Measurements from ENCODE around the gene DUSP15. TPM values are rescaled to one million over a fixed set of nuclear protein-coding genes. Genes with fewer than 3 reads are reported as not detected.

Gene DUSP15
- total RNA-seq, 1 donor from 2014 or later: not detected

DNA sequence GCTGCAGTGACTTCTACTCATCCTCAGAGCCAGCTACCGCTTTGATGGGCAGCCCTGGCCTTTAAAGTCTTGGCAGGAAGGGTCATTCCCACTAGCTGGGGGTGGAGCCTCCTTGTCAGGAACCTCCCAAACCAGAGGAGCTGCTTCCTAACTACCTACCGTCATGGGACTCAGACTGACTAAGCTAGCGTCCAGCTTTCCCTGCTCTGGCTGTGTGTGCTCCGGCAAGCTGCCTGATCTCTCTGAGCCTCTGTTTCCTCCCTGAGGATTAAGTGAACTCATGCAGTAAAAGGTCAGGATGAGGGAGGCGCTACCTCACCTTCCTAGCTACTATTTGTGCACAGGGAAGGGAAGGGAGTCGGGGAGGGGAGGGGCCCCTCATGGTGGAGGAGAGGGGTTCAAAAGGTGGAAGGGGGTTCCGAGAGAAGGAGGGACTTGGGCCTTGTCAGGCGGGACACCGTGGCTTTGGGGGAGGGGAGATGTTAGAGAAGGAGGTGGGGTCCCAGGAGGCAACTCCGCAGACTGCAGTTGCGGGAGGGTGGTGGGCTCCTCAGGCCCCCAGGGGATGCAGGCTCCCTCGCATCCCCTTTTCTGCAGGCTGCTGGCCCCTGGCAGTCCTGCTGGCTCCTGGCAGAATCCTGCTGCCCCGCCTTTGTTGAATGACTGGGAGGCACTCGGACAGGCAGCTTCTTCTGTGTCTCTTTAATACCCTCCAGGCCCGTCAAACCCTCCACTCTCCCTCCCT, 9.8 kb downstream of the DUSP15 start:
- intact Hi-C loops (cut with micrococcal nuclease): no loop called here

DNA sequence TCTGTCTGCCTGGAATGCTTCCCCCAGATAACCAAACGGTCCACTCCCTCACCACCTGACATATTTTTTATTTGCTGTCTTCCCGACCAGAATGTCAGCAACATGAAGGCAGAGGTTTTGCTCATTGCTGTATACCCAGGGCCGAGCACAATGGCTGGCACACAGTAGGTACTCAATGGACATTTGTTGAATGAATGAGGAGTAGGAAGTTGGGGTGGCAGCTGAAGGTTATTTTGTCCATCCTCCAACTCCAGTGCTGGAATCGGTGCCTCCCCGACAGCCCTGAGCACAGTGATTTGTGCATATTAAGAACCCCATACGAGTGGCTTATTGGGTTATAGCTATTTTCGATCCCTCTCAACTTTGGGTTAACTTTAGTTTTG, 10.3 kb downstream of the DUSP15 start:
- intact Hi-C loops (cut with micrococcal nuclease): no loop called here

DNA sequence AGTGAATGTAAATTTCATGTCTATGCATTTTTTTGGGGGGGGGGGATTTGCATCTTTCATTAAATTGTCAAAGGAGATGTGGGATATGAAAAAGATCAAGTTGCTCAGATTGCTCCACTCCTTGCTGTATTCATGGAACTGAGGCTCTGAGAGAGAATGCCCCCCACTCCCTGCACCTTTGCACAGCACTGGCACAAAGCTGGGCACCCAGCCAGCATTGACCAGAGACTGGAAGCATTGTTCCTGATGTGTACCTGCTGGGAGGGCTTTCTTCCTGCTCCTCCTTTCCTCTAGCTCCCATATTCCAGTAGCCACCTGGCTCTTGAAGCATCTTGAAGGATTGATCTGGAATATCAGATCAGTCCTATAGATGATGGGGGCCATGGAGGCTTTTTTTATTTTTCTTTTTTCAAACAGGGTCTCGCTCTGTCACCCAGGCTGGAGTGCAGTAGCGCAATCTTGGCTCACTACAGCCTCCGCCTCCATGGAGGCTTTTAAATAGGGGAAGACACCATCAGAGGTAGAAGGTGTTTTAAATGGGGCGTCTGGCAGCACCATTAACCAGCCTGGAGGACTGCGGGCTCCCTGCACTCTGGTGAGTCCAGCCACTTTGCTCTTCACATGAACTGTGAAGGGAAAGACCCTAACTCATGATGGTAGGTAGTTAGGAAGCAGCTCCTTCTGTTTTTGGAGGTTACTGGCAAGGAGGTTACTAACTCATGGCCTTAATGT, 10.9 kb downstream of the DUSP15 start:
- intact Hi-C loops (cut with micrococcal nuclease): no loop called here

GRCh38 chr20:31858760-31859083, 11.6 kb downstream of the DUSP15 start:
- intact Hi-C loops (cut with micrococcal nuclease): no loop called here

- intact Hi-C loops (cut with micrococcal nuclease): no loop called here
Observed at GRCh38 chr20:31857861-31858759, 12.2 kb downstream of the DUSP15 start.

DNA sequence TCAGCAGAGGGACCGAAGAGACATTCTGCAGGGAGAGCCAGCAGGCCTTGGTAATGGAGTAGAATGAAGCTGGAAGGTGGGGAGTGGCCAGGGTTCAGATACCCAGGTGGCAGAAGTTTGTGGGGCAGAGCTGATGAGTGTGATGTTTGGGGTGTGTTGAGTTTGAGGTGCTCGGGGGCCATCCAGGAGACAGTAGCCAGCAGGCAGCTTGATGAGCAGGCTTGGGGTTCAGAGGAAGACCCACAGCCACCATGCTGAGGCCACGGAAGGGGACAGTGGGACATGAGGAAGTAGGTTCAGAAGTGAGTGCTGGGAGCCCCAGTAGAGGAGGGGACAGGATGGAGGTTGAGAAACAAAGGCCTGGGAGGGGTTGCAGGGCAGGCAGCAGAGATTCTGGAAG, 13.8 kb downstream of the DUSP15 start:
- intact Hi-C loops (cut with micrococcal nuclease): no loop called here

- intact Hi-C loops (cut with micrococcal nuclease): loop anchor here (2.0 to 5.0 kb wide), 2 partner anchors 25 to 164 kb away; no protein-coding TSS in a partner anchor
Observed at GRCh38 chr20:31853481-31853880, 16.8 kb downstream of the DUSP15 start.

DNA sequence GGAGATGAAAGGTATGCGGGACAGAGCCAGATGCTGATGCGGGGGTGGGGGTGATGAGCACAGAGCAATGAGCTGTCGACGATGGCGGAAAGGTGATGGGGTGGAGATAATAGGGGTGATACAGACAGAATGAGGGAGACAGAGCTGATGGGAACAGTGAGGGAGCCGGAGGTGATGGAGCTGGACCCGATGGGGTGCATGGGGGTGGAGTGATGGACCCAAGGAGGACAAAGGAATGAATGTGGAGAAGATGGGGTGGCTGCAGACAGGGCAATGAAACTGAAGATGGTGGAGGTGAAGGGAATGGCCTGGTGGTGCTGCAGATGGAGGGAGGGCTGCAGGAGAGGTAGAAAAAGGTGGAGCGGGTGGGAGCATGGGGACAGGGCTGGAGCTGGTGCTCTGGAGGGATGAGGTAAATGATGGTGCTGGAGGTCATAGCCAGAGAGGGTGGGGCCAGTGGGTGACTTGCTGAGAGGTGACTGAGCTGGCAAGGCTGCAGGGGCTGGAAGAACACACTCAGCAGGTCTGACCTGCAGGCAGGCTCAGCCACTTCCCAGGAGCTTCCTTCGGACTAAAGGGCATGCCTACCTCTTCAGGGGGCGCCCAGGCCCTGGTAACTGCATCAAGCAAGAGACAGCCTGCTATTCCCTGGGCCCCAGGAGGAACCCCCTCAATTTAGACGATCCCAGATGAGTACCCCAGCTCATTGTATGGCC, 18.9 kb downstream of the DUSP15 start:
- intact Hi-C loops (cut with micrococcal nuclease): loop anchor here (5.0 kb wide), 1 partner anchor 166 kb away; no protein-coding TSS in a partner anchor

DNA sequence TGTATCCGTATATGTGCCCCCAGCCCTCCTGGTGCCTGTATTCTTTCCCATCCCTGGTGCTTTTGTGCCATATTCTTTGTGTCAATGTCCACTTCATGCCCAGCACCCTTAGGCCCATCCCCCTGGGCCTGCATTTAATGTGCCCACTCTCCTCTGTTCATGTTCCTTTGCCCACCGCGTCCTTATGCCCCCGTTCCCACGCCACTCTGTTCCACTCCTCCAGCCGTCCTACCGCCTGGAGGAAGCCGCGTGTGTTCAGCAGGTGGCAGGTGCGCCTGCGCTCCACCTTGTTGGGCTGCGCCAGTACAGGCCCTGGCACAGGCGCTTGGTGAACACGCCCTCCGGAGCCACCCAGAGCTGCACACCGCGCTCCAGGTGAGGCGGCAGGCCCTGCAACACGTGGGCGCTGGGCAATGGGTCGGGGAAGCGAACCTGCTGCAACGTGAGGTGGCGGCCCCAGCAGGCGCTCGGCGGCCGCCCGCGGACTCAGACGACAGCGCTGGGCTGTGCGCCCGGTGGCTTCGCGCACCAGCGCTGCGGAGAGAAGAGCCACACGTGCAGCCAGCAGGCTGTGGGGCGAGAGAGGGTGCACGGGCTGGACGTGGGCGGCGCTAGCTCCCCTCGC, 20.9 kb downstream of the DUSP15 start:
- intact Hi-C loops (cut with micrococcal nuclease): no loop called here

DNA sequence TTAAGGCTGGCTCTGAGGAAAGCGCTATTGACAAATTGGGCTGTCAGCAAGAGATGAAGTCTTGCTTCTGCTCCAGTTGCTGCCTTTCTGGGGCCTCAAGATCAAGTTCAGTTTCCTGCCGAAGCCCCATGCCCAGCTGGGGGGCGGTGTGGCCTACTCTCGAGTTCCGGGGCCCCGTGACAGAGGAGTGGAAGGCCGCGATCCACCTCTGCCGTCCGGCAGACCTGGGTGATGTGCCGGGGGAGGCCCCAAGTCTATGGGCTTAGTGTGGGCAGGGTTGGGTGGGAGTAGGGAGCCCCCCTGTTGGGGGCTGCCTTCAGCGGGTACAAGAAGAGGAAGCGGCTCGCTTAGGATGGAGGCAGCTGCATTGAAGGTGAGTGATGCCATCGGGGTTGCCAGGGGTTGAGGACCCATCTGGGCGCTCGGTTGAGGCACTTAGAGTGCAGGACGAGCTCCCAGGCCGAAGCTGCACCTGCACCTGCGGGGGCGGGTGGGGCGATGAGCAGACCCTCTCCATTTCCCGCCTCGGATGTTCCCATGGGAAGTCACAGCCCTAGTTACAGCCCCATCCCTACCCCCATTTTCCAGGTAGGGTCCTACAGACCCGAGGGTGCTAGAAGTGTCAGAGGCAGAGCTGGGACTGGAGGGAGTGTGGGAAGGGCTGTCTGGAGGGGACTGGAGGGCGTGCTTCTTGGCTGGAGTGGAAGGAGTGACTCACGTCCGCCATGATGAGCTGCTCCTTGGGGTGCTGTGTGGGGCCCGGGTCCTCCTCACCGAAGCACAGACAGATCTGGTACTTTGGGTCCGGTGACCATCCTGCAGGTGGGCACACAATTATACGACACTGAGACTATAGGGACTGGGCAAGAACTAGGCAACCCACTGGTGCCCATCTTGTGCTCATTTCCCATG, 22.0 kb downstream of the DUSP15 start:
- intact Hi-C loops (cut with micrococcal nuclease): loop anchor here (1.0 kb wide), 1 partner anchor 47 kb away; no protein-coding TSS in a partner anchor

DNA sequence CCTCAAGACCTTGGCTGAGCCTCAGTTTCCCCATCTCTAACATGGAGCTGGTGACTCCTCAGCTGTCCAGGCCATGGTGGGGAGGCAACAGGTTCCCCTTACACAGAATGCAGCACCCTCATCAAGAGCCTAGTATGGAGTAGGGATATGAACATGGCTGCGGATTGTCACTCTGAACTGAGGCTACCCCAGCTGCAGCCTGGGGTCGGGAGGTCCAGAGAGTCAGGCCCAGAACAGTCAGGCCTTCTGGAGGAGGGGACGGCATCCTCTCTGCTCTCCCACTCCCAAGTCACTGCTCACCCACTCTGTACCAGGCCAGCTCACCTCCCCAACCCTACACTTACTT, 23.6 kb downstream of the DUSP15 start:
- intact Hi-C loops (cut with micrococcal nuclease): loop anchor here (1.0 kb wide), 1 partner anchor 23 kb away; no protein-coding TSS in a partner anchor

- intact Hi-C loops (cut with micrococcal nuclease): no loop called here
Observed at GRCh38 chr20:31845300-31845863, 24.9 kb downstream of the DUSP15 start, which contains the start of gene FOXS1. TSS of gene FOXS1 (minus strand) at chr20:31845604. CDS start at chr20:31845542, 62 bp downstream.

DNA sequence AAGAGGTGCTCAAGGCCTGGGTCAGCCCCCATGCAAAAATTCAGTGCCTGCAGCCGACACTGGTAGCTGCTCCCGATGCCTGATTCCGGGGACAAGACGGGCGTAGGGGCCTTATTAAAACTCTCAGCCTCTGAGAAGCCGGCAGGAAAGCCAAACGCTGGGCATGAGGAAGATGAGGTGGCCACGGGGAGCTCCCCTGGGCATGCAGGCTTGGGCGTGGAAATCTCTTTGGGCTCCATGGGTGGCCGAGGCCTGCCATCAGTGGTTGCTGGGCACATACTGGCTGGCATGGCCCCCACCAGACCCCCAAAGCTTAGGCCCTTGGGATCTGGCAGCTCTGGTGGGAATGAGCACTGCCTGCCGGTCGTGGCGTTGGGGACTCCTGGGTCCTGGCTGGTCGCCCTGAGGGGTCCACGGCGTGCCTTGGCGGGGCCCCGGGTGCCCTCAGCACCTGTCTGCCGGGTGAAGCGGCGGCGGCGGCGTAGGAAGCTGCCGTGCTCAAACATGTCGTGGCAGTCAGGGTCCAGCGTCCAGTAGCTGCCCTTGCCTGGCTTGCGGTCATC, 25.5 kb downstream of the DUSP15 start:
- intact Hi-C loops (cut with micrococcal nuclease): no loop called here

- intact Hi-C loops (cut with micrococcal nuclease): no loop called here
Observed at GRCh38 chr20:31843881-31844280, 26.4 kb downstream of the DUSP15 start.

DNA sequence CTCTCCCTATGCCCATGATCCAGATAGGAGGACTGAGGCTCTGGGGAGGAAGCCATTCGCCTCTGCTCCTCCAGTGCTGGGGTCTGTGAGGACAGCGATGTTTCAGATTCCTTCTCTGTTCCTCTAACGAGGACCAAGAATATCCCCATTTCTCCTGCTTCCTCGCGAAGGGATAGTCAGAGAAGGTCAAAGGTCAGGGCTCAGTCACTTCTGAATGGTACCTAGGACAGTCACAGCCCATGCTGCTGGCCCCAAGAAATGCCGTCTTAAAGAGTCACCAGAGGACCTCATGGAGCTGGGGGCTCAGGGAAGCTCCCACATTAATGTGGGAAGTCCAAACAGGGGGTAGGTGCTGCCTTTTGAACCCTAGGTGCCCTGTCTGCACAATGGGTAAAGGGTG, 27.0 kb downstream of the DUSP15 start:
- intact Hi-C loops (cut with micrococcal nuclease): no loop called here

DNA sequence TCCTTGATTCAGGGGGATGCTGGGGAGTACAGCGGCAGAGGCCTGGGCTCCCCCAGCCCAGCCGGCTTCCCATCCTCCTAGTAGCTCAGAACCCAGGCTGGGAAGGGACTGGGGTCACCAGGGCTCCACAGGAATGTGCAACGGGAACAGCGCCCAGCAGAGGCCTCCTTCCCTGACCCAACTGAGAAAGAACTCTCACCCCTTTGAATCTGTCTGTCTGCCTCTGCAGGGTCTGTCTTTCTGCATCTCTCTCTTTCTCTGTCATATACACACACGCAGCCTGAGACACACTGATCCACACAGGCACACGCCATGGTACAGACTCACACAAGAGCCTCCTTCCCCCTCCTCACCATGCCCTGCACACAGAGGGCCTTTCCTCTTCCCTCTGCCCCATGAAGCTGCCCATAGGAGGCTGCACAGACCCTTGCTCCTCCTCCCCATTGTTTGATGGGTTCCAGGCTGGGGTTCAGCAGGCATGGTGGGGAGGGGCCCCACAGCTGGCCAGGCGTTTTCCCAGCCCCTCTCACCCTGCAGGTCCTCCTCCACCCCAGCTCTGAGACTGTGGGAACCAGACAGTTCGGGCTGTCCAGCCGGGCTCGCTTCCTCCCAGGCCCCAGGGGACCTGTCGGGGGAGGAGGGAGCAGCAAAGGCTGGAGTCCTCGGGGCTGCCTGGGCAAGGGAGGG, 27.7 kb downstream of the DUSP15 start:
- intact Hi-C loops (cut with micrococcal nuclease): no loop called here

GRCh38 chr20:31841928-31842327, 28.4 kb downstream of the DUSP15 start:
- intact Hi-C loops (cut with micrococcal nuclease): no loop called here

Data from T-helper 1 cell treated with Interleukin-12 subunit alpha and Interleukin-12 subunit beta and Interleukin-4 antibody, amounts not matched to agents 30 ng/mL and 1 ng/mL, for 36 hours (primary cell).